Parathyroid adenoma (tissue), 2 donors: ENCODE results near the gene IGFBP6.

Experiments used
- H2AFZ ChIP-seq: fragments of 300-600 bp; sonication (generic); one replicate; pipeline ENCODE4 v1.7.0; 2017; ENCODE audit warnings: antibody characterized with exemption, mild to moderate bottlenecking
- H3K27ac ChIP-seq: fragments of 300-600 bp; sonication (generic); one replicate; pipeline ENCODE4 v1.7.0; 2017
- H3K27me3 ChIP-seq: fragments of 300-600 bp; sonication (generic); one replicate; pipeline ENCODE4 v1.7.0; 2017; ENCODE audit warnings: low read length; ENCODE audit not compliant: control insufficient read depth, insufficient read depth
- H3K36me3 ChIP-seq: fragments of 300-600 bp; sonication (generic); one replicate; pipeline ENCODE4 v1.7.0; 2017; ENCODE audit warnings: low read length; ENCODE audit not compliant: control insufficient read depth, insufficient read depth
- H3K4me1 ChIP-seq: fragments of 300-600 bp; sonication (generic); one replicate; pipeline ENCODE4 v1.7.0; 2017; ENCODE audit warnings: control low read depth
- H3K4me2 ChIP-seq: fragments of 300-600 bp; sonication (generic); one replicate; pipeline ENCODE4 v1.7.0; 2017; ENCODE audit warnings: low read length
- H3K4me3 ChIP-seq: fragments of 300-600 bp; sonication (generic); one replicate; pipeline ENCODE4 v1.7.0; 2017; ENCODE audit warnings: low read depth, low read length
- H3K79me2 ChIP-seq: fragments of 300-600 bp; sonication (generic); one replicate; pipeline ENCODE4 v1.7.0; 2017; ENCODE audit warnings: control low read depth
- H3K9ac ChIP-seq: fragments of 300-600 bp; sonication (generic); one replicate; pipeline ENCODE4 v1.7.0; 2017; ENCODE audit warnings: mild to moderate bottlenecking
- H3K9me3 ChIP-seq: fragments of 300-600 bp; sonication (generic); one replicate; pipeline ENCODE4 v1.7.0; 2017; ENCODE audit warnings: low read length; ENCODE audit not compliant: control insufficient read depth
- CTCF ChIP-seq: fragments of 300-600 bp; sonication (generic); IDR thresholded peaks from one replicate; pipeline ENCODE4 v1.7.0; 2017; ENCODE audit warnings: antibody characterized with exemption, mild to moderate bottlenecking
- donor health status: primary hyperparathyroidism.

The IGFBP6 gene

GRCh38 chr12:53069621-53070410 lies 27.7 kb upstream of the IGFBP6 start:
- H3K4me2 ChIP-seq: no peak overlapping the region
- peaks cover 5% of the 10 kb centered on the region for H3K4me1 ChIP-seq
- H3K27ac ChIP-seq: no peak overlapping the region
- no peaks in the 10 kb centered on the region for H3K36me3 ChIP-seq
- H3K27me3 ChIP-seq: no peaks in the 10 kb centered on the region
- H3K79me2 ChIP-seq: no peaks in the 10 kb centered on the region
- H3K9ac ChIP-seq: no peak overlapping the region
- H2AFZ ChIP-seq: no peak overlapping the region
- no peaks in the 10 kb centered on the region for H3K9me3 ChIP-seq
- no peak for TF ChIP-seq CTCF
- H3K4me3 ChIP-seq: no peak overlapping the region

GRCh38 chr12:53070877-53071492 lies 26.5 kb upstream of the IGFBP6 start:
- no peak overlapping the region for H3K9ac ChIP-seq

GRCh38 chr12:53071591-53072551 lies 25.6 kb upstream of the IGFBP6 start:
- Histone ChIP-seq H3K36me3 (no peaks in the 10 kb centered on the region), H3K4me3 (no peak overlapping the region), H3K79me2 (no peaks in the 10 kb centered on the region), H3K4me2 (no peak overlapping the region), H3K27me3 (no peaks in the 10 kb centered on the region), H3K27ac (peak overlapping the region; percentile 53), H3K4me1 (no peaks in the 10 kb centered on the region), H3K9ac (no peak overlapping the region), H2AFZ (no peak overlapping the region), H3K9me3 (no peaks in the 10 kb centered on the region)
- no peak for TF ChIP-seq CTCF

More at GRCh38 chr12:53070877-53071492, 26.5 kb upstream of the IGFBP6 start:
- Histone ChIP-seq H3K36me3 (no peaks in the 10 kb centered on the region), H3K79me2 (no peaks in the 10 kb centered on the region), H3K27ac (peak overlapping the region; percentile 53), H2AFZ (no peak overlapping the region), H3K4me3 (no peak overlapping the region), H3K4me2 (no peak overlapping the region), H3K9me3 (no peaks in the 10 kb centered on the region), H3K27me3 (no peaks in the 10 kb centered on the region), H3K4me1 (peaks cover 5% of the 10 kb centered on the region)
- no peak for TF ChIP-seq CTCF

GRCh38 chr12:53073881-53074280 lies 23.6 kb upstream of the IGFBP6 start:
- Histone ChIP-seq H3K9ac (no peak overlapping the region), H3K9me3 (no peaks in the 10 kb centered on the region), H3K4me3 (no peak overlapping the region), H3K4me2 (no peak overlapping the region), H3K4me1 (peaks cover 4% of the 10 kb centered on the region), H3K27ac (no peak overlapping the region), H2AFZ (no peak overlapping the region), H3K79me2 (no peaks in the 10 kb centered on the region), H3K27me3 (no peaks in the 10 kb centered on the region), H3K36me3 (no peaks in the 10 kb centered on the region)
- TF ChIP-seq CTCF: no peak
